Fibroblast of peridontal ligament (primary cell): ENCODE results near the gene SERTAD2.
A peak's percentile ranks its signal among the peaks of the same experiment; 100 is the strongest.

Source experiments
- DNase-seq: peaks from one replicate; pipeline ENCODE4 v3.0.0-alpha.2; 2010; ENCODE audit errors: extremely low read depth

Gene SERTAD2

DNA sequence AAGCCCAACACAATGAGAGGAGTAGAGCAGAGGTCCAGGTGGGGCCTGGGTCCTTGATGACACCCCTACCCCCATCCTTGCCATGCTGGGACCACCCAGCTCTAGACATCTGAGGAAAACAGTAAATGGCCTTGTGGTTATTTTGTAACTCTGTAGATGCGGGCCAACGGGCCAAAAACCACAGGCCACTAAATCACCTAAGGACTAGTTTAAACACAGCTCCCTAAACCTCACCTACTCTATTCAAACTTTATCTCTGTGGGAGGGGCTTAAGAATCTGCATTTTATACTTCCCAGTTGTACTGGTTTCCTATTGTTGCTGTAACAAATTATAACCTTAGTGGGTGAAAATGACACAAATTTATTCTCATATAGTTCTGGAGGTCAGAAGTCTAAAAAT lies 19.0 kb upstream of the SERTAD2 start:
- DNase-seq, result no peak

DNA sequence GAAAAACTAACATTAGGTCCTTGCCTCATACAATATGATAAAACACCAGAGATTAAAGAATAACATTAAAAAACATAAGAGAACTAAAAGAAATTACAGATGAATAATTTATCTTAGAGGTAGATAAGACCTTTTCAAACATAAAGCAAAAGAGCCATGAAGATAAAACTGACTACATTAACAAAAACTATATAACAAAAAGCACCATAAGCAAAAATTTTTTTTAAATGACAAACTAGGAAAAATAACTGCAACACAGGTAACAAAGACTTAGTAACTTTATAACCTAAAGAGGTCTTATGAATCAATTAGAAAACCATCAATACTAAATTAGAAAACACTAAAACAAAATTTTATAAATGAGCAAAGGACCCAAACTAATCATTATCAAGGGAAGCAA lies 16.3 kb upstream of the SERTAD2 start:
- no peak for DNase-seq

DNA sequence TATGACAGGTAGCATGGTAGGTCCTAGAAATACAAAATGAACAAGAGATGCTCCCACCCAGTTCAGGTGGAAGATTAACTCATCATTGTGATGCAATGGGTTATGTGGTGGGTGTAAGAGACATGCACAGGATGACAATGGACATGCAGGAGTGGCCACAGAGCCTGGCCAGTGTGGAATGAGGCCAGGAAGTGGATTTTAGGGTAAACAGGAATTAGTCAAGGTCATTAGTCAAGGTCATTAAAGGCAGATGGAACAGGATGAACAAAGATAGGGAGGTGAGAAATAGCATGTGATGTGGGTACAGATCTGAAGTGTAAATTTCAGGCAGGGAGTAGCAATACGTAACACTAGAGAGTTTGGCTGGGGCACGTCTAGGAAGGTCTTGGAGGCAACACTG lies 15.6 kb upstream of the SERTAD2 start:
- no peak for DNase-seq

DNA sequence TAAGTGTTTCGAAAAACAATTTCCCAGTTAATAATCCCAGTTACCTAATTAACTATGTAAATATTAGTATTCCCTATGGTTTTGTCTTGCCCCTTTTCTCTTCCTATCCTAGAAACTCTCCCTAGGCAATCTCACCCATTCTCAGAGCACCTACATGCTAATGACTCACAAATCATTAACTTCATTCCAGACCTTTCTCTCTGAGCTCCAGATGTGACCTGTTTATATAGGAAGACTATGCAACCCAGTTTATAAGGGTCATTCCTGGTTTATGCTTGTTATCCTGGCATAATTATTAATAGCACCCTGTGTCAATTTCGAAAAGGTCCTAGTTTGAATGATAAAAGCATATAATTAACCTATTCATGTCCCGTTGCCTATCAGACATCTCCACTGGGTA lies 14.8 kb upstream of the SERTAD2 start:
- no peak for DNase-seq

DNA sequence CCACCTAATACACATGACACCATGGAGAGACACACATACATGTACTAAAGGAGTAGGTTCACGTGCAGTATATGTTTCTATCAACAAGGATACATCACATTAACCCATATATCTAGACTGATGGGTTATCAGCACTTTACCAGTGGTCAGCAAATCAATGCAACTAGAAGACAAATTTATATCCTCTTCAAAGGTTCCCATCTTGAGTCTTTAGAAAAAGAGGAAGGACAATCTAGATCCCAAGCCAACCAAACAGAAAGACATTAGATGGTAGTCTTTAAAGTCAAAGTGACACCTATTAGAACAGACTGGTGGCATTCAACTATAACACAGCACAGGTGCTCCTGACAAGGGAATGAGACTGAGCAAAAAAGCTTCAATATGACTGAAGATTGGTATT lies 13.8 kb upstream of the SERTAD2 start:
- DNase-seq, result no peak

DNA sequence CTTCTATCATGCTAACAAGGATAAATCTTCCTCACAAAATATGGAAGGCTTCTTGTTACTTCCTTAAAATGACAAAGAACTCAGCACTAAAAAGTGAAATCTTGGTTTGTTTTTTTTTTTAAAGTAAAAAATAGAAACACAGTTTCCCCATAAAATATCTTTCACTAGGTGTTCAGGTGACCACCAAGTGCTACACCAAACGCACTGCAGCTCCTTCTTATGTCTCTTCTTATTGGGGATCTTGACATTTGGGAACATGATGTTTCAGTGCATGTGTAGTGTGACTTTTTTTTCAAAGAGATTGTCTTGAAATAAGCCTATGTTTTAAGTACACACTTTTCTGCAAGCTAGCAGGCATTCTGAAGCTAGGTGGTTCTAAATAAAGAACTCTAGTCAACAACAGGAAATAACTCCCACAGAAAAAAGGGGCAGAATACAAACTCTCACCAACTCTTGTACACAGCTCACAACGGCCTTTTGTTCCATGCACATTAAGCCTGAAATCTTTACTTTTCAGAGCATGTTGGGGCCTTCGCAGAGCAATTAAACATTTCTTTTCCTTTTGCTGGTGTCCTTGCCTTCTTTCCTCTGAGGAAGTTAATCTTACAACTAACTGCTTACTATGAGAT lies 13.2 kb upstream of the SERTAD2 start:
- no peak for DNase-seq

DNA sequence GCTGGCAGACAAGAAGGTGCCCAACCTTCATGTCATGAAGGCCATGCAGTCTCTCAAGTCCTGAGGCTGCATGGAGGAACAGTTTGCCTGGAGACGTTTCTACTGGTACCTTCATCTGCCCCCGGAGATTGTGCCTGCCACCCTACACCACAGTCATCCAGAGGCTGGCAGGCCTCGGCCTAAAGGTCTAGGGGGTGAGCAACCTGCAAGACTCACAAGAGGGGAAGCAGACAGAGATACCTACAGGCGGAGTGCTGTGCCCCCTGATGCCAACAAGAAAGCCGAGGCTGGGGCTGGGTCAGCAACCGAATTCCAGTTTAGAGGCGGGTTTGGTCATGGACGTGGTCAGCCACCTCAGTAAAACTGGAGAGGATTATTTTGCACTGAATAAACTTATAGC lies 12.0 kb upstream of the SERTAD2 start:
- DNase-seq, result no peak

DNA sequence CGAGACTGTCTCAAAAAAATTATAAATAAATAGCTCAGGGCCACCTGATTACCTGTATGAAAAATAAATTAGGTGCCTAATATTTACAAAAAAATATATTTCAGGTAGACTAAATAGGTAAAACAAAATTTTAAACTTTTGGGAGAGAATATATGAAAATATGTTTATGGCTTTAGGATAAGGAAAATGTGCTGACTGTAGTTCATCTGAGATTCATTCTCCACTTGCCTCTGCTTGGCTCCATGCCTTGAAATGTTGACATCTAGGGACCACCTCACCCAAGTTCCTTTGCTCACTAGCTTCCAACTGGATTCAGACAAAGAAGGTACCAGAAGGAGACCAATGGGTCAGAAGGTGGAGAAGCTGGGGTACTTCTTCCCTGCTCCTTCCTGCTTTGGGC lies 9.7 kb upstream of the SERTAD2 start:
- DNase-seq, result no peak

DNA sequence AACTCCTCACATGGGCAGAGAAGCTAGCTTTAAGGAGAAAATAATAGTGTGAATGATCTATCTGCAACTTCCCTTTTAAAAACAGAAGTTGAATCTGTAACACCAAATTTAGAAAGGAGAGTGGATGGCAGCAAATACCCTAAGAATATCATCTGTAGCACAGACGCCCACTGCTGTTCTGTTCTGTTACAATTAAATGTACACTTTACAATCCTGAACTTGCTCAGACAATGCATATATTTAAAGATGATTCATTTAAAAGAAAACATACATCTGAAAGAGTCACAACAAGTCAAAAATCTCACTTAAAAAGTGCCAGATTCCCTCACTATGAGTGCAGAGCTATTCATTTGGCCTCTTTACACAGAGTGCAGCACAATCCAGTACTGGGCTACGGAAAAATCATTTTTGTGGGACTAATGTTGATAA lies 8.0 kb upstream of the SERTAD2 start:
- DNase-seq, result no peak

DNA sequence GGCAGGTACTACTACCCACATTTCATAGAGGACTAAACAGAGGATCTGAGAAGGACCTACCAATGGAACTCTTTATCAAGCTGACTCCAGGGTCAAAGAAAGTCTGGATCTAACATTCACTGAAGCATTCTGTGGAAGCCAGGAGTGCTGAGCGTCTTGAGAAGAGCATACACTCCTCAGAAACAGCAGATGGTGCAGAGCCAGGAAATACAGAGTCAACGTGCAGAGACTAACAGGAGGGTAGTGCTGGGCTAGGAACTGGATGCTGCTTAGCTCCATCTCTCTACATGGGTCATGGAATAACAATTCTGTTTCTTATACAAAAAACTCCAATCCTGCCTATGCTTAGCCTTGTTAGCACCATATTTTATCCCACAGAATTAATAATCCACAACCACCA lies 5.5 kb upstream of the SERTAD2 start:
- DNase-seq, result no peak

DNA sequence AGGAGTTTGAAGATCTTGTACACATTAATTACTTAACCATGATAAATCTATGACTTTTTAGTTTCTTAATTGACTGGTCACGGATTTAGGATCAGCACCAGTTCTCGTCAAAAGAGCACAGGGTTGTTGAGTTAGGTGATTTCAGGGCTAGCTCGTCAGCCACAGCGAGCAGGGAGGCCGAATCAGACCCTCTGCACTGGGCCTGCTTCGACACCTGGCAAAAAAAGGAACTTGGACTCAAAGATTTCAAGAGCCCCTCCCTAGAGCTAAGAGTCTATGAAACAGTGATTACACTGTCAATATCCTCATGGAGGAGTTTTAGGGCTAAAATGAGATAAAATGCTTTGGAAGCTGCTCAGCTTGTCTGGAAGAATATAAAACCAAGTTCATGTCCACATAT lies 4.6 kb upstream of the SERTAD2 start:
- DNase-seq, result no peak

DNA sequence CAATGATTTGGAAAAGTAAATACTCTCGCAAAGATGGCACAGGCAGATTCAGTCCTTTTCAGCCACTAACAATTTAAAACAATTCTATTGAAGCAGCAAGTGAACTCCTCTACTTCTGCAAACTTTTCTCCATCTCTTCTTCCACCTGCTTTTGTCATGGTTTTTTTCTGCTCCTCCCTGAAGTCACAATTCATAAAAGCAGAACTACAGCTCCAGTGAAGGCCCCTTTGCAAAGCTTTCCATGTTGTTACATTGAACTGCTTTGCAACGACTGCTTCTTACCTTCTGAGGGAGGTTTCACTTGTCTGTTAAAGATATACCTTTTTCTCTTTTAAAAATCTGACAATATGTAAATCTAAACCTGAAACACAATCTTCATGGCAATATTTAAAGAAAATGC lies 3.7 kb upstream of the SERTAD2 start:
- DNase-seq, result no peak

DNA sequence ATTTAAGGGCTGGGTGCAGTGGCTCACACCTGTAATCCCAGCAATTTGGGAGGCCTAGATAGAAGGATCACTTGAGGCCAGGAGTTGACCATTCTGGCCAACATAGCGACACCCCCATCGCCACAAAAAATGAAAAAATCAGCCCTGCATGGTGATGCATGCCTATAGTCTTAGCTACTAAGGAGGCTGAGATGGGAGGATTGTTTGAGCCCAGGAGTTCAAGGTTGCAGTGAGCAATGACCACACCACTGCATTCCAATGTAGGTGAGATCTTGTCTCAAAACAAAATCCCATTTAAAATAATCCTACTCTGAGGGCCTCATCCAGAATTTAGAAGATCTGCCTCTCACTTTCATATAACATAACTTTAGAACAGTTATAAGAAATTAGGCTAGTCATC lies 2.7 kb upstream of the SERTAD2 start:
- DNase-seq, result no peak

DNA sequence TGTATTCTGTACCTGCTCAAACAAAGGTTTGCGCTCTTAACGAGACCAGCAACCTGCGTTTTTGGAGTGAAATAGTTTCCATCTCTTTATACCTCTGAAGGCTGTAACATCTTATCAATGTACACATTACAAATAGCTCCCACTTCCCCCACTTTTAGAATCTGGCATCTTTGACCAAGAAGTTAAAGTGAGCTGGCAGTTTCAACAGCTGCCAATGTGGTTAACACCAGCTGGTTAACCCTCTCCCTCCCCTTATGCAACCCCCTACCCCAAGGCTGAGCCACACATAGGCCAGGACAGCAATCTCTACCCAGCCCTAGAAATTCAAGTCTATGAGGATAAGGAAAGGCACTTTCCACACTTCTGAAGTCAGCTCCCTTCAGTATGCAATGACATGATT lies 2.2 kb upstream of the SERTAD2 start:
- DNase-seq, result no peak

DNA sequence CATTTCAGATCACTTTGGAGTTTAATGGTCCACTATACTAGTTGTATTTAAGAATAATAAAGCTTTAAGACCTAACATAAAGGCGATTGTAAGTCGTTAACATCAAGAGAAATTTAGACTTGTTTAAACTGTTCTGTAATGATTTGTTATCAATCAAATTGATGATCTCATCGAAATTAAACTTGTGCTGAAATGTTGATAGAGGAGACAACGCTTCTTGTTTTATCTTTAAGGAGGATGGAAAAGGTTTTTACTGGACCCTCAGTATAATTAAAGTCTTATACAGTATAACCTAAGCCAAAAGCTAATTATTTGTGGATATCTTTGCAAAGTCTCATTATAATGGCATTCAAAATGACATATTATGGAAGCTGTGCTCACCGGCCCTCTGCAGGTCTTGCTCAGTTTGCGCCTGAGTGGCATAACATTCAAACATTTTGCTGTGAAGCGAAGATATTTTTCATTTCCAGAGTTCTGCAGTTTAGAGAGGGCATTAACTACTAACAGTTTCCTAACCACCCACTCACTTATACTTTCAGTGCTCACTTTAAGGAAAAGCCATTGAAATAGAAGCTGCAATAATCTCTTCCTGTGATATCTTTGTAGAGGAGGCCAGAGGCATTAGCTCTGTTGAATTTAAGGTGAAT lies 1.4 kb upstream of the SERTAD2 start:
- DNase-seq, result peak; percentile 39

DNA sequence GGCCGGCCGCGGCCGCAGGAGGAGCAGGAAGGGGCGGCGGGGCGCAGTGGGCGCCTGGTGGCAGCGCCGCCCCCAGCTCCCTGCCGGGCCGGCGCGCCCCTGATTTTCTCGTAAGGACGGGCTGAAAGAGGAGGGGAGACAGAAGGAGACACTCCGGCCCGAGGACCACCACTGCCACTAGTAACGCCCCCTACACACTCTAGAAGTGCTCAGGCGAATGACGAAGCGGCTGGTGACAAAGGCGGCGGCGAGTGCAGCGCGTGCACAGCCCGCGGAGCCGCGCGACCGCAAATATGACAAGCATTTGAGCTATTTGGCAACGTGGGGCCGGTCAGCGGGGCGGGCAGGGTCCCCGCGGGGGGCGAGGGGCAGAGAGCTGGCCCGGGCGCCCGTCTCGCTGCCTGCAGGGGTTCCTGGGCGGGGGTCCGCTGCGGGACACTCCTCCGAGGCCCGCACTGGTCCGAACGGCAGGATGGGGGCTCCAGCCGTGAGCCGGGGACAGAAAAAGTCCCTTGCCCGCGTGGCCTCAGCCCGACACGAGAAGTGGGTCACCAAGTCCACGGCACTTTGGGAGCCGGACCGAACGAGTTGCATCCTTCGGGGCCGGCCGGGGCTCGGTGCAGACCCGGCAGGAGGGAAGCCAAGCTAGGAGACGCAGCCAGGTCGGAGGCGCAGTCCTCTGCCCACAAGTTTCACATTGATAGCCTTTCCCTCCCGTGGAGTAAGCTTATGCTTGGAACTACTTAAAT lies 524 bp upstream of the SERTAD2 start:
- peak; percentile 75 for DNase-seq

DNA sequence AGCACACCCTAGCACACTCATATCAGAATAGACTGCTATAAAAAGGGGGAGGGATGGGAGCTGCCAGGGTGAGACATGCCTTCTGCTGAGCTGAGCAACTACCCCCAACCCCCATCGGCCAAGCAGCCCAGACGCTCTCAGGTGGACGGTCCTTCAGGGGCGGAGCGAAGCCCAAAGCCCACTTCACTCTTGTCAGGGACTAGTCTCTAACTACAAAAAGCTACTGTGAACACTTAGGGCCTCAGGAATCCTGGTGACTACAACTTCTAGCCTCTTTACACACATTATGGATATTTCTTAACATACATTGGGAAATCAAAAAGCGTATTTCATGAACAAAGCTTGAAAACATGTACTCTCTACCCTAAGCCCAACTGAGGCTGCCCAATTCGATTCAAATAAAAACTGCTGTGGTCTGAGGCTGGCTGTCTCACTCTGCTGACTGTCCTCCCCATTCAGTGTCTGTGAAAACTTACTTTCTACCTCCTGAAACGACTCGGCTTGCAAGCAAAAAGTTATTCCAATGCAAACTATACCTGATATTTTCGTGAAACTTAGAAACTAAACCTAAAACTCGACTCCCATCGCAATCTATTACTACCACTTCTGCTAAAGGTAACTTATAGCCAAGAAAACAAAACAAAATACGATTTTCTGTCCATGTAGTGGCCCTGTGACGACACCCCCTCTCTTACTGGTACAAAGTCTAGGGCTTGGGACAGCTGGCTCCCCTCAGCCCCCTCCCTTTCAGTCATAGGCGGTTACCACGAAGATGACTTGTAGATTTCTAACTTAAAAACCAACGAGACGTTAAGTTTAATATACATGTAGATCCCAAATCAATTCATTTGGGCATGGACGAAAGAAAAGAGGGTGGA lies 1.2 kb downstream of the SERTAD2 start:
- DNase-seq, result peak; percentile 86

DNA sequence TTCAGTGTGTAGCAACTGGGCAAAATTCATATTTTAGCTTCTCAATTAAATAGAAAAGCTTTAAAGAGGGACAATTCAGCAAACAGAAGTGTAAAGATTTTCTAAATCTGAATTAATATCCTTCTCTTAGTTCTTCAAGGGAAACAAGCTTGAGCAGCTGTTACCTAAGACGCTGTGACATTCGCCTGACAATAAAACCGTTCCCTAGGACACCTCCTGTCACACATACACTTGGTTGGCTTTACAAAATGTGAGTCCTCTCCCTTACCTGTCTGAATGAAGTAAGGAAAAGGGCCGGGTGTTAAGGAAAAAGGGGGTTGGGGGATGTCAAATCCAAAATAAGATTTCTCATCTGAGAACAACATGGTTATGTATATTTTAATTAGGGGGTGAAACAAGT lies 2.1 kb downstream of the SERTAD2 start:
- DNase-seq, result no peak

DNA sequence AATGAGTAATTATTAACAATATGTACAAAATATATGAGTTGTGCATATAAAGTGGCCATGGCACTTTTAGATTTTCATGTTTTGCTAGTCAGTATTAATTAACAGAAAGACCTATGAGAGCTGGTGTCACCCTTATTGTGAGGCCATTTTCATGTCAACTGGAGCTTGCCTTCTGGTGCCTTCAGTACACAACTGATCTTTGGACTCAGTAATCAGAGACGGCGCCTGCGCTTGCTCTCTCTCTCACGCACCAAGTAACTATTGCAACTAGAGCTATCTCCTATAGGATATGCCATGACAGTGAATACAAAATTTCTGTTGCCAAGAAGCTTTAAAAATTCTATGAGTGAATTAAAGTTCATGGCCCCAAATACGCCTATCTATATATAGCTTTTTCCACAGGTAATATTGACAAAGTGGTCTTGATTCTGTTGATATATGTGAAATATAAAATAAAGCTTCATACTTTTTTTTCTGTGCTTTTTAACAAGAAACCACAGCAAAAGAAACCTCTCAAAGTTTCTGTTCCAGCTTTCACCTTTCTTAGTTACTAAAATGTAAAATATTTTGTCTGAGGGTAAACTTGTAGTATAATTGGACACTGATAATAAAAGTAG lies 2.9 kb downstream of the SERTAD2 start:
- no peak for DNase-seq

DNA sequence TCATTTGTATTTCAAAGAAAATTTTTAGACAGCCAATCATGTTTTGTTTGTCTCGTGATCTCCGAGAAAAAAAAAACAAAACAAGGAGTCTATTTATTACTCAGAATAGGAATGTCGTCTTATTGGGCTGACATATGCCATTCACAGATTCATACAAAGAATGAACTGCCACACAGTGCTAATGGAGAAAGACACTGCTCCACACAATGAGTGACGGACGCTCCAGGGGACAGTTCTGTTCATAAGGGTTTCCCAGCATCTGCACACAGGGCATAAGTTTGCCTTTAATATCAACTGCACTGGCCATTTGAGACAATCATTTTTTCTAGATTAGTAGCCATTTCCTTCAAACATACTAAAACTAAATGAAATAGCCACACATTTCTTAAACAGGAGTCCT lies 3.4 kb downstream of the SERTAD2 start:
- no peak for DNase-seq

DNA sequence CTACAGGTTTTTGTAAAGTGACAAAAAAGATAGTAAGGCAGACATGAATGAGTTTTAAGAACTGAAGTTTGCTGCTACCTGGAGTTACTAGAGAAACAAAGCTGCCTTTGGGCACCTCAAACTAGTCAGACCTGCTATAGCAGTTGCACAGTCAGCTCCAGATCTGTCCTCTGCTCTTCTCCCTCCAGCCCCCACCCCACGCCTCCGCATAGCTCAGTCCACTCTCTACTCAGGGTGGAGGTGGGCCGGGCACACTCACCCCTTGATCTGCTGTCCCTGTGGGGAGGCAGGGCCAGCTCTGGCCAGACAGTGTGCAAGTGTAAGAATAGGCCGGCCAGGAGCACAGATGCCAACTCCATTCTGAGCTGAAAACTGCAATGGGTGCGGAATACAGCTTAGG lies 4.1 kb downstream of the SERTAD2 start:
- no peak for DNase-seq

DNA sequence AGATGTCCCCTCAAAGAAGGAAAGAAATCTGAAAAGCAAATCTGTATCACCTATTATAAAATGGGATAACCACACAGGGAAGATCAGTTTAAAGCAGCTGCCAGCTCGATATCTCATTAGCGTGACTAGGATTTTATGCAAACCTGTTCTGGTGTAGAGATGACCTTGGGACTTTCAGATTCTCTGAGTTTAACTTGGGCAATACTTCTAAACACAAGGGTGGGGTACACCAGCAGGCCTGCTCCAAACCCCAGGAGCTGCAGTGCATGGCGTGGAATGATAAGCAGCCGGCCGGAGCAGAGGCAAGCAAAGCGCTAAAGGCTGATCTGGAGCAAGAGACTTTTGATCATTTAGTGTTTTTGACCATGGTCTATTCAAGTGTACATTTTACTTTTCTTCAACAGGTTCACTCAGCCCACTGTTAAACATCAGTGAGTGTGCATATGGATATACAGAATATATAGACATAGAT lies 4.7 kb downstream of the SERTAD2 start:
- DNase-seq, result no peak
